Fibroblast of gingiva (primary cell): ENCODE measurements around the gene ETV4.

Experiments
- DNase-seq: peaks from one replicate; pipeline ENCODE4 v3.0.0-alpha.2; 2011; ENCODE audit warnings: low read depth

Gene ETV4

DNA sequence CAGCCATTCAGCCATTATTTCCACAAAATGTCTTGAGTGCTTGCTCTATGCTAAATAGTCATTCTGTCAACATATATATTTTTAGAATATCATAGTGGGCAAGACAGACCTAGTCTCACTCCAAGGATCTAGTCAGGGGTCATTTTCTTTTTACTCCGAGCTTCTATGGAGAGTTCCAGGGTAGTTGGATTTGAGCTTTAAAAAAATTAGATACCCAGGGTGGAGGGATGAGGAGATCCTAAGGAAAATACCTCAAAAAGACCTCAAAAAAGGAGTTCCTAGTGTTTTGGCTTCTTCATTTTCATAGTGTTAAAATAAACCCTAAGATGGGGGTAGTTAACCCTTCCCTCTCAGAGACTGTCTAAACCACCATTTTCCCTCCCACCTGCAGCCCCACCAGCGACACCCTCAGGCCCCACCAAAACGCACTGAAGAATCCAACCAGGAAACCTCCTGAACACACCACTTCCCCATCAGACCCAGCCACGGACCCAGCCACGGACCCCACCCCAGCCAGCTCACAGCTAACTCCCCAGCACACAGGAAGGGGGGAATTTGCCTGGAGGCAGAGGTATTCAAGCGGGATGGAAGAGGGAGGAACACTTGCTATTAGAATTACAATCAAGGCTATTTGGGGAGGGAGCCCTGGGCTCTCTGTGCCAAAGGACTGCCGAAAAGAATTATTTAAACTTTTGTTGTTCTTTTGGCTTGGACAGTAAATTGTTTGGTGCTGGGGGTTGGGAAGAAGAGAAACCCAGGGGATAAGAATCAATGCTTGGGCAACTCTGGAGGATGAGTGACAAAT is 2.2 kb downstream of the ETV4 start:
- DNase-seq, result no peak

DNA sequence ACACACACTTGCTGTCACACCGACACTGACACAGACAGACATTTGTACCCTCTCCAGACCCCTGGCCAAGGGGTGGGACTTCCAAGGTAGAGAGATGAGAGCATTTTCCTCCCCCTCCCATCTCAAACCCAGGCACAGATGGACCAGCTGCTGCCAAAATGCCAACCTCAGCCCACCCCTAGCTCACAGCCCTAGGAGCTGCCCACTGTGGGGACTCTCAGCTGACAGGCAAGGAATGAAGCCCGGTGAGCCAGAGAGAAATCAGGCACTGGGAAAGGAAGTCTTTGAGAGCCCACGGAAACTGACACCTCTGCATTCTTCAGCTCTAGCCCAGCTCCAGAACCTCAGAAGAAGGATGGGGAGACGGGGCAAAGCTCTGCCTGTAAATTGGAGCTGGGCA is 2.8 kb downstream of the ETV4 start:
- DNase-seq, result no peak

DNA sequence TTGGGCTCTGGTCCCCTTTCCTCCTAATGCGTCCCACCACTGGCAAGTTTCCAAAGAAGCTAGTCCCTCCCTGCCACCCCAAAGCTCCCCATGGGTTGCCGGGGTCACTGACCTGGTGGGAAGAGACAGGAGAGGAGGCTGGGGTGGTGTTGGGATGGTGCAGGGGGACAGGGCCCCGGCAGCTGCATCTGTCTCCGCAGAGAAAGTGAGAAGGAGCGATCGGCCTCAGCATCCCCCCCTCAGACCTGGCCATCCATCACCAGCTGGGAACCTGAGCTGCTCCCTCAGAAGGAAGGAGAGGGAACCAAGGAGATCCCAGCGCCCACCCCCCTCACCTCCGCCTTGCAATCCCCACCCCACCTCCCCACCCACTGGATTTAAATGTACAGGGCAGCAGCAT is 3.3 kb downstream of the ETV4 start:
- no peak for DNase-seq

DNA sequence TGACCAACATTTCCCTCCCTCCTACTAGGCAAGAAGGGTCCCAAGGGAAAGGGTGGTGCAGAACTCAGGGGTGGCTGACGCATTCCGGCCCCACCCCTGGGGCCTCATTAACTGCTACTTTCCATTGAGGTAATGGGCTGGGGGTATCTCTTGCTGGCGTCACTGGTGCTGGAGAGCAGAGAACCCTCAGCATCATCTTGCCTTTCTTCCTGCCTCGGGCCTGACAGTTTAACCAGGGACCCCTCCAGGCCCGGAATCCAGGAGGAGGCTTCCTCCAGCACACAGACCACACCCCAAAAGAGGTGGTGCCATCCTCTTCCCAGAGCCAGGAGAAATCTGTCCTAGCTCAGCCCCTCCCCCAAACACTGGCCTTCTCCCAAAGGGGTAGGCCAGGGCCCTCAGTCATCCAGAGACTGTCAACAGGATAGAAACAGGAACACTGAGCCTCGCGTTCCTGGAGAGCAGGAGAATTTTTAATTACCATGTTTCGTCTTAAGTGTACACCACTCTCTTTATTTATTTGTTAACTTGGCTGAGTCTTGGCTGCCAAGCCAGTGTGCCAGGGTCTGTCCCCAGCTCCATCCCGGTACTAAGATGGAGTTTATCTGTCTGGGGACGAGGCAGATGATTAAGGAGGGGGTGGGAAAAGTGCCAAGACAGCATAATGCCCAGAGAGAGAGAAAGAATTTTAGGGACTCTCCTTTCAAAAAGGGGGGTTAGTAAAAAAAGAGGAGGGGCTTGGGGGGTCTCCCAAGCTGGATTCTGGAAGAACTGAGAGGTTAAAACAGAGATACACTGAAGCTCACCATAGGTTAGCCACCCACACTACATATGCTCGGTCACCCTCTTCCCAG is 5.1 kb downstream of the ETV4 start:
- no peak for DNase-seq

DNA sequence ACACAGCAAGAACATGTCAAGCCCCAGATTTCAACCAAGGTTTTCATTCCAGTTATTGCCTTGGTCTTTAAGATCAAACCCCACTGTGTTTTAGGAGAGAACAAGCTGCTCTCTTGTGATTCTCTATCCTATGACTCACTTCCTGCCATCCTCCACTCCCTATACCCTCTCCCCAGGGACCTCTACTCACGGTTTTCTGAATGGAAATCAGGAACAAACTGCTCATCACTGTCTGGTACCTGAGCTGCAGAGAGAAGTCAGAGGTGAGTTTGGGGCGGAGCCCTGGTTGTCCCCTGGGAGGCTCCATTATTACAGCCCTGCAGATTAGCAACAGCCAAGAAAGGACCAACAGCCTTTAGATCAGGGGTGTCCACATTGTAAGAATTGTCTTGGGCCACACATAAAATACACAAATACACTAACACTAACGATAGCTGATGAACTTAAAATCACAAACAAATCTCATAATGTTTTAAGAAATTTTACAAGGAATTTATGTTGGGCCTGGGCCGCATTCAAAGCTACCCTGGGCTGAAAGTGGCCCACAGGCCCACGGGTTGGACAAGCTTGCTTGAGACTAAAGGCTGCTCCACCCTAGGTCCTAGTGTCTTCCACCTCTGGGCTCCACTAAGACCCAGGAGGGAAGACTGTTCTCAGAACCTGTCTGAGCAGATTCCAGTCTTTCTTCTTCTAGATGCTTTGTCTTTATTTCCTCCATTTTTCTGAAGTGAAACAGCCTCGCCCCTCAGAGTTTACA is 9.7 kb downstream of the ETV4 start:
- DNase-seq, result peak; percentile 79

DNA sequence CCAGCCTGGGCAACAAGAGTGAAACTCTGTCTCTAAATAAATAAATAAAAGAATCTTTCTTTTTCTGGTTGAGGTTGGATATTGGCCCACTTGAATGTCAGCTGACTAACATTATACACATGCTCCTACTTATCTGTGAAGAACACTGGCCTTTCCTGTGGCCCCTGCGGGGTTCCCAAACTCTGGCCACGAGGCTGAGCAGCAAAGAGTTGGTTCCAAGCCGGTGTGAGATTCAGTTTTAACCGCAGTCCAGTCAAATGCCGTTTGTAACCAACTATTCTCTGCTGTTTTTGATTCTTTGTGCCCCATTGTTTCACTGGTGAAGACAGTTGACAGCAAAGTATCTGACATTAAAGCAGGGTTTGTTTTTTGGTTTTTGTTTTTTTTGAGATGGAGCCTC is 11.2 kb downstream of the ETV4 start:
- DNase-seq, result no peak

DNA sequence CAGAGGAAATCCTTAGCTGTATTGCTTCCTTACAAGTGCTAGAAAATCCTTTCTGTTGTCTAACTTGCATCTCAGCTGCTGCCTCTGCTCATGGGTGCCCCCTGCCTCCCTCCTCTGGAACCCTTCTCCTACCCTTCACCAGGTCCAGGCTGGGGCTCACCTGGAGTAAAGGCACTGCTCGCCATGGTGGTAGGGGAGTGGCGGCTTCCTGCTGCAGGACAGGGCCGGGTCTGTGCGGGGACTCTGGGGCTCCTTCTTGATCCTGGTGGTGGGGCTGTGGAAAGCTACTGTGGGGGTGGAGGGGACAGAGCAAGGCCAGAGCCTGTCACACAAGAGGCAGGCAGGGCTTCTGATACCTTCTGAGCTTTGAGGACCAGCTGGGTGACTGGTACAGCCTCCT is 12.4 kb downstream of the ETV4 start:
- DNase-seq, result no peak

DNA sequence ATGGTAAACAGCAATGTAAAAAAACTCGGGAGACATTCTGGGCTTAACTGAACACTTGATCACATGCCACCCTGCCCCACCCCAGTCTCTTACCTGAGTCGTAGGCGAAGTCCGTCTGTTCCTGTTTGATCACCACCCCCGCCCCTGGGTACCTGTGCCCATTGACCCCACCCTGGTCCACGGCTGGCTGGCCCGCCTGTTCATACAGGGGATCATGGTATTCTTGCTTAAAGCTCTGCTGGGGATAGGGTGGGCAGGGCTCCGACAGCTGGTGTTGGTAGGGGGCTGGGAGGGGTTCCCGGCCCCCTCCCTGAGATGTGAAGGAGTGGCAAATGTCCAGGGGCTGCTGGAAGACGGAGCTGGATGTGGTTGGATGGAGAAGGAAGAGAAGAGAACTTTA is 13.6 kb downstream of the ETV4 start:
- DNase-seq, result no peak

DNA sequence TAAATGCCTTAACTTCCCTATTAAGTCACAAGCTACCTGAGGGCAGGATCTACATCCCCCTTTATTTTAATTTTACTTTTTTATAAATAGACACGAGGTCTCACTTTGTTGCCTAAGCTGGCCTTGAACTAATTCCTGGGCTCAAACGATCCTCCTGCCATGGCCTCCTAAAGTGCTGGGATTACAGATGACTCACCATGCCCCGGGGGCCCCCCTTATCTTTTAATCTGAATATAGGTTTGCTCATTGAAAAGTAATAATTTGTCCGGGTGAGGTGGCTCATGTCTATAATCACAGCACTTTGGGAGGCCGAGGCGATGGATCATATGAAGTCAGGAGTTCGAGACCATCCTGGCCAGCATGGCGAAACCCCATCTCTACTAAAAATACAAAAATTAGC is 14.2 kb downstream of the ETV4 start:
- no peak for DNase-seq

DNA sequence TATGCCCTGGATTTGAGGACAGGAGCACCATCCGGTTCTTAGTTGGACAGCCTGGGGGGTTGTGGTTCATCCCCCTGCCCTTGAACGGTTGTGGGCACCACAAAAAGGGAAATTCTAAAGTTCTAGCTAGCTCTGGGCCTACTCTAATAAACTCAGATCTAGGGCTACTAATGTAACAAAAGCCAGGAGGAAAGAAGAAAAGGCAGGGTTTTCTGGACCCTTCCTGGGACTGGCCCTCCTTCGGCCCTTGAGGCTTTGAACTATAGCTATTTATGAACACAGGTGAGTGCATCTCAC is 15.1 kb downstream of the ETV4 start:
- no peak for DNase-seq

DNA sequence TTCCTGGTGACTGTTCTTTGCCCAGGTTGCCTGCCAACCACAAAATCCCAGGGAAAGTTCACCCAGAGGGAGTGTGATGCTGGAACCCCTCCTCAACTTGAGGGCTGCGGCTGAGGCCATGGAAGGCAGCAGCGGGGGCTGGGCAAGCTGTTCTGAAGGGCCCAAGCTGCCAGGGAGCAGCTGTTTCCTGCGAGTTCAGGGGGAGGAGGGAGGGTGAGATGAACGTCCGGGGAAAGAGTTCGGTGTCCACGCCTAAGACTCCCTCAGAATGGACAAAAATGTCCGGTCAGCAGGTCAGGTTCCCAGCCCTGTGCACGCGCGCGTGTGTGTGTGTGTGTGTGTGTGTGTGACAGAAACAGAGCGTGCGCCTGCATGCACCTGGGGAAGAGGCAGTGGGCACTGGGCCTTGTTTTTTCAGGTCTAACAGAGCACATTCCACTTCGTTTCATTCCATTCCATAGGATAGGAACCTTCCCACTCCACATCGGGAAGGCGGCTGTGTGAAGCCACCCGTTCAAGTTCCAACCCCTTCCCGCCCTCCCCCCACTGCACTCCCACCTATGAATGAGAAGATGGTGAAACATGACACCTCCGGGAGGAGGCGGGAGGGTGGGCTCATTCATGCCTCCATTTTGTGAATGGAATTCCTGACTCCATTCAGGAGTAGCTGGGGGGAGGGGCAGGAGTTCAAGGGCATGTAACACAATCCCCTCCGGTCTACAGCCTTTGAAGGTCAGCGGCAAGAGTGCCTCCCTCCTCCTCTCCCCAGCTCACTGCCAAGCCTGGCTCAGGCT is 15.7 kb downstream of the ETV4 start:
- peak; percentile 80 for DNase-seq

DNA sequence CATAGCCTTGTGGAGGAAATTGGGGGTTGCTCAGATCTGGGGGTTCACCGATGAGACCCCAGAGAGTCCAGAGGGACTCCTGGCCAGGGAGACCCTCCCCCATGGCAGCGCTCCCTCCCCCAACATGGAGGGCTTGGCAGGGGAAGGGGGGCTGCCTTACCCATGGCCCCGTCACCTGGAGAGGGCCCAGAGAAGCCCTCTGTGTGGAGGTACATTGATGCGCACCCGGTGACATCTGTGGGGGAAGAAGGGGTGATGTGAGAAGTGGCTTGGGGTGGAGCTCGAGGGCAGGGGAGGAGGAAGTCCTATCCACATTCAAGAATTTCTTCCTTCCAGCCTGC is 16.2 kb downstream of the ETV4 start:
- DNase-seq, result no peak

DNA sequence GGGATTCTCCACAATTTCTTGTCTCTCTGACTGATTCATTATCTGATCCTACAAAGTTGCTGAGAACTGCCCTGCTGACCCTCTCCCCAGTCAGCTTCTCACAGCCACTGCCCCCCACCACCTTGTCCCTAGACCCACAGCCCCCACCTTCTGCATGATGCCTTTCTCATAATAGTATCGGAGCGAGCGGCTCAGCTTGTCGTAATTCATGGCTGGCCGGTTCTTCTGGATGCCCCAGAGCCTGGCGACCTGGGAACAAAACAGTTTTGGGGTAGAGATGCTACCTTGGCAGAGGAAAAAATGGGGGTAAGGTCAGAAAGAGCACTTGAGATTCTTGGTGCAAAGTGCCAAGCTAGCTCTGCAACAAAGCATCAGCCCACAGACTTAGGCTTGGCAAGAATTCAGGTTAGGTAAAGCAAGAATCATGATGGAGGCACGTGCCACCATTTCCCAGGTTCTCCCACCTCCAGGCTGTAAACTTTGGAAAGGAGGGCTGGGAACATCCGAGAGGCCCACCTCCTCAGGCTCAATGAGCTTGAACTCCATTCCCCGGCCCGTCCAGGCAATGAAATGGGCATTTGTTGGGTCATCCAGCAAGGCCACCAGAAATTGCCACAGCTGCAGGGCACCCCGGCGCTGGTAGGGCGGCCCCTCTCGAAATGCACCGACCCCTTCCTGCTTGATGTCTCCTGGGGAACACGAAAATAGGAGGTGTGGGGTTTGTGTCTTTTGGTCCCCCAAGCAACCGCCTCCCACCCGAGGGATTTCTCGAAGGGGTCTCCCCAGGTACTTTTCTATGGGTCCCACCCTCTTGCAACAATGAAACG is 16.9 kb downstream of the ETV4 start:
- DNase-seq, result no peak

DNA sequence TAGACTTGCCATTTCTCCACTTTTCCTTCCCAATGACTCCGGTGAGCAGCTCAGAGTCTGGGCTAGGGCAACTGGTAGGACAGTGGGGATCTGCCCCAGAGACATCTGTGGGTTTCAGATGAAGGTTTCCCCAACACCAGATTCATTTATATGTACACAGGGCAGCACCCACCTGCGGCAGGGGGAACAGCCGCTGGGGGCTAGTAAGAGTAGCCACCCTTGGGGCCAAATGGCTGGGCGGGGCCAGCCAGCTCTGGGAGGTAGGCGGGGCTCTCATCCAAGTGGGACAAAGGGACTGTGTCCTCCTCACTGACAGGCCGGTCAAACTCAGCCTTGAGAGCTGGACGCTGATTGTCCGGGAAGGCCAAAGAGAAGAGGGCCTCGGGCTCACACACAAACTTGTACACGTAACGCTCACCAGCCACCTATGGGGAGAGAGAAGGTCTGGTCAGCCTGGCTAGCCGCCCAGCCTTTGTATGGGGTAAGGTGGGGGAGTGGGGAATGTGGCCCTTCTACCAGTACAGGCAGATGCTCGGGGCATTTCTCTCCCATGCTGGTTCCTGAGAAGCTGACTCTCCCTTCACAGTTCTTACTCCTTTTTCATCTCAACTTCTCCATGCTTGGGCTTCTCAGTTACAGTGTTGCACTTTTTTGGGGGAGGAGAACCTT is 17.7 kb downstream of the ETV4 start:
- DNase-seq, result no peak

DNA sequence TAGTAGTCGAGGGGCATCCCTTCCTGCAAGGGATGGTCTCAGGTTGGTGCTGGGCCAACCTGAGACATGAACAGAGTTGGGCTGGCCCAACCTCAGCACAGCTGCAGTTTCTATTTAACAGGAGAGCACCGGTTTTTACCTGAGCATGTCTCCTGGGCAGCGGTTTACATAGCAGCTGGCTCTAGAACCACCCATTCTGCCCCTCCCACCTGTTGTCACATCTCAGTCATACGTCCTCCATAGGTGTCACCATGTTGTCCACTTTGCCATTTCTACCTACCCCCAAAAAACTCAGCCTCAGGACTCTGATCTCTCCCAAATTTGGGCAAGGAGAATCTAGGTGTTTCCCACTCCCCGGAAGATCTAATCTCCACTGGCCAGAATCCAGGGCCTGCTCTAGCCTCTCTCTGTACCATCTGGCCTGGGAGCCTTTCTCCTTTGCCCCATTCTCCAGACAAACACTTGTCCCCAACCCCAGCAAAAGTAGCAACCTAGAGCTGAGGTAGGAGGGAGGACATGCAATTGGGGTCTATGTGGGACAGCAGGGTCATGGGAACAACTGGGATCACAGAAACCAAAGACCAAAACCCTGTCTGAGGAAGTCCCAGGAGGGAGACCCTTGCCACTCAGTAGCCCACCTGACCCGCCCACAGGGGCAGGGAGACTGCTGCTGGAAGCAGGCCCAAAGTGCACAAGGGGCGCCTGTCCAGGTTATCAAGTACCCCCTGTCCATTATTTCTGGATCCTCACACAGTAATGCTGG is 19.1 kb downstream of the ETV4 start:
- no peak for DNase-seq

DNA sequence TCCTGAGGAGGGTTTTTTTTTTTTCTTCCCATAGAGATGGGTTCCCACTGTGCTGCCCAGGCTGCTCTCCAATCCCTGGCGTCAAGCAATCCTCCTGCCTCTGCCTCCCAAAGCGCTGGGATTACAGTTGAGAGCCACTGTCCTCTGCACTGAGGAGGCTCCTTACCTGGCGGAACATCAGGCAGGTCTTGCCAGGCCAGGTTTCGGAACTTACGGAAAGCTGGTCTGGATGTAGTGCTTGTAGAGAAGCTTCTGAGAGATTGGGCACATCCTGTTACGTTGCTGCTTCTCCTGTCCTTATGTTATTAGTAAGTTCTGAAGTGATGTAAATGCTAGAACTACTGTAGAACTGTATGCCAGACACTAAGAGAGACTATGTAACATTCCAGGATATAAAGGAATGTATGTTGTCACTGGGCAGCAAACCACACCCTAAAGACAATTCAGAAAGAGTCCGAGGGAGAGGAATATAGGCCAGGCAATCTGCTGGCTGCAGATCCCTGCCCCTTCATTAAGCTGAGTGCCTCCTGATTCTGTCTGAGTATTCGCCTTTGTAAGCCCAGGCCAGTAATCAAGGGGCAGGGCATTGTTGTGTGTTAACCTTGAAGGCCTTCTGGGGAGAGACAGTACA is 21.1 kb downstream of the ETV4 start:
- DNase-seq, result no peak

DNA sequence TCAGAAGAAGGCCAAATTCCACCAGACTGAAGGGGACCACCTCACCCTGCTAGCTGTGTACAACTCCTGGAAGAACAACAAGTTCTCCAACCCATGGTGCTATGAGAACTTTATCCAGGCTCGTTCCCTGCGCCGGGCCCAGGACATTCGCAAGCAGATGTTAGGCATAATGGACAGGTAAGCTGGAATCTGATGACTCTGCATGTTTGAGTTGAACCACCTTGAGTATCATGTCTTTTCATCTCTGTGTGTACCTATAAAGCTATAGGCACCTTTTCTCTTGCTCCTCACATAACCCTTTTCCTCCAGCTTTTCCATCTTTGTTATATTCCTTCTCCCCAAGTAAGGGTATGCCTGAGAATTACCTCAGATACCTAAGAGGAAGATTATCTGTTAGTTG is 24.8 kb downstream of the ETV4 start:
- DNase-seq, result no peak

DNA sequence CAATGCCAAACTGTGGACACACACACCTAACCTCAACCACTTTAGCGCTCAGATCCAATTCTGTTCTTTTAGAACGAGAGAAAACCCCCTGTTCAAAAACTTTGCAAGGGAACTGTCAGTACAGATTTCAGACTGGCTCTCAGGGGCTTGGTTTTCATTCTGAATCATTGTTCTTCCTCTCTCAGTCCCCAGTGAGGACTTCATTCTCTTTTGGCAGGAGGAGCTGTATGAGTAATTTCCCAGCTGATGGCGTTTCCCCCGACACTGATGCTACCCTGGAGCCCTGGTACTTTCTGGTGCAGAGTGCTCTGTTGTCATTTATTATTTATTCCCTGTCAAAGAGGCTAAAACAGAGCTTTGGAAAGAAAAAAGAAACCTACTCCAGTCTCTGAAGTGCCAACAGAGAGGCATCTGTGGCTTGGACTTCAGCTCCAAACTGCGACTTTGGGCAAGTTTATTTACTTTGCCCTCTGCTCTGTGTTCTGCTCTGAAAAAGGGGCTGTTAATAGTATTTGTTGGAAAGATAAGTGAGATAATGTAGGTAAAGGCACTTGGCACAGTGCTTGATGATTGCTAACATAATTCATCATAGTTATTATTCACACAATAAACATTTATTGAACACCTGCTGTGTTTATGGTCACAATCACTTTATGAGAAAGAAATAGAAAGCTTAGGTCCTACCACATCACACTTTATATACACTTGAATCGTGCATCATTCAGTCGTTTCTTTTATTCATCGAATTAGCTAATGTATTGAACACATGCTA is 28.3 kb downstream of the ETV4 start:
- peak; percentile 58 for DNase-seq

DNA sequence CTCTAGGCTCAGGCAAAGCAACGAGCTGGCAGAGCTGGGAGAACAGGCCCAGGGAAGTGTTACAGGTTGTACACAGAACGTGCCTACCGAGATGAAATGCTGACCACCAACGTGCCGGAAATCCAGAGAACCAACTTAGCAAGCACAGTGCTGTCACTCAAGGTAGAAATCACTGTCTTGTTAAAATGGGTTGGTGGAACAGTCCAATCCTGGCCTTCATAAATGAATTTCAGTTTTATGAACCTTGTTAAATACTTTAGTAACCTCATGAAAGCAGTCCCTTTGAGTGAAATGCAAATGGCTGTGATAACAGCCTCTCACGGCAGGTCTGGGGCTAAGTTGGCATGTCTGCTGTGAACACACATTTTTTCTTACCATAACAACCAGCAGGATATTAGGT is 29.0 kb downstream of the ETV4 start:
- DNase-seq, result no peak
